DMS79 (cell line): ENCODE results near the gene SPDYE17.
"Not testable (repeated sequence)": the region's sequence is repeated elsewhere in the genome, so short reads cannot be mapped to it uniquely, and the experiment has no call there.

Experiments
- DNase-seq: peaks from one replicate; lab custom pipeline; 2025; lab: John Stamatoyannopoulos, UW

The SPDYE17 gene

DNA sequence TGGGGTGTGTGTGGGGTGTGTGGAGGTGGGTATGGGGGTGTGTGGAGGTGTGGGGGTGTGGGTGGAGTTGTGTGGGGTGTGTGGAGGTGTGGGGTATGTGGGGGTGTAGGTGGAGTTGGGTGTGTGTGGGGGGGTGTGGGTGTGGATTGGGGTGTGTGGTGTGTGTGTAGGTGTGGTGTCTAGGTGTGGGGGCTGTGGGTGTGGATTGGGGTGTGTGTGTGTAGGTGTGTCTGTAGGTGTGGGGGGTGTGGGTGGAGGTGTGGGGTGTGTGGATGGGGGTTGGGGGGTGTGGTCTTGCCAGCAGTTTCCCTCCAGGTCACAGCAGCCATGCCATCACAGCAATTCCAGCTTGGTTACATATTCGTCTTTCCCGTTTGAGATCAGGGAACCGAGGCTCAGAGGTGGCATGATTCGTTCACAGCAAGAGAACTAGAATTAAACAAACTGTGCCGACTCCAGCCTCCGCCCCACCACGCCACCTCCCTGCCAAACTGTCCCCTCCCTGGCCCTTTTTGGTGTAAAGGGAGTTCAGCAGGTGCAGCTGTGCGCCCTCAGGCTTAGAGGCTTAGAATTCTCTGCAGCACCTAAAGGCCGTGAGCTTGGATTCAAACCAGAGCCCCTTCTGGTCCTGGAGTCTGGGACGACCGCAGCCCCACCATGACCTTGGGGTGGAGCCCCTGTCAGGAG lies 33.3 kb downstream of the SPDYE17 start:
- DNase-seq = not testable (repeated sequence)

DNA sequence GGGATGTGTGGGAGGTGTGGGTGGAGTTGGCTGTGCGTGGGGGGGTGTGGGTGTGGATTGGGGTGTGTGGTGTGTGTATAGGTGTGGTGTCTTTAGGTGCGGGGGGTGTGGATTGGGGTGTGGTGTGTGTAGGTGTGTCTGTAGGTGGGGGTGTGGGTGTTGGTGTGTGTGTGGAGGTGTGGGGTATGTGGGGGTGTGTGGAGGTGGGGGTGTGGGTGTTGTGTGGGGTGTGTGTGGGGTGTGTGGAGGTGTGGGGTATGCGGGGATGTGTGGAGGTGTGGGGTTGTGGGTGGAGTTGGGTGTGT lies 33.9 kb downstream of the SPDYE17 start:
- no peak for DNase-seq

DNA sequence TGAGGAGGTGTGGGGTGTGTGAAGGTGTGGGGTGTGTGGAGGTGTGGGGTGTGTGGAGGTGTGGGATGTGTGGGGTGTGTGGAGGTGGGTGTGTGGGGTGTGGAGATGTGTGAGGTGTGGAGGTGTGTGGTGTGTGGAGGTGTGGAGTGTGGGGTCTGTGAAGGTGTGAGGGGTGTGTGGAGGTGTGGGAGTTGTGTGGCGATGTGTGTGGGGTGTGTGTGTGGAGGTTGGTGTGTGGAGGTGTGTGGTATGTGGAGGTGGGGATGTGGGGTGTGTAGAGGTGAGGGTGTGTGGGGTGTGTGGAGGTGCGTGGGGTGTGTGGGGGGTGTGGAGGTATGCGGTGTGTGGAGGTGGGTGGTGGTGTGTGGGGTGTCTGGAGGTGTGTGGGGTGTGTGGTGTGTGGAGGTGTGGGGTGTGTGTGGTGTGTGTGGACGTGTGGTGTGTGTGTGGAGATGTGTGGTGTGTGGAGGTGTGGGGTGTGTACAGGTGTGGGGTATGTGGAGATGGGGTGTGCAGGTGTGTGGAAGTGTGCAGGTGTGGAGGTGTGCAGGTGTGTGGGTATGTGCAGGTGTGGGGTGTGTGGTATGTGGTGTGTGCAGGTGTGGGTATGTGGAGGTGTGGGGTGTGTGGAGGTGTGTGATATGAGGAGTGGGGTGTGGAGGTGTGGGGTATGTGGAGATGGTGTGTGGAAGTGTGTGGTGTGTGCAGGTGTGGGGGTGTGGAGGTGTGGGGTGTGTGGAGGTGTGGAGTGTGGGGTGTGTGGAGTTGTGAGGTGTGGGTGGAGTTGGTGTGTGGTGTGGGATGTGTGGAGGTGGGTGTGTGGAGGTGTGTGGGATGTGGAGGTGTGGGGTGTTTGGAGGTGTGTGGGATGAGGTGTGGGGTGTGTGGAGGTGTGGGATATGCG lies 34.5 kb downstream of the SPDYE17 start:
- DNase-seq = no peak

DNA sequence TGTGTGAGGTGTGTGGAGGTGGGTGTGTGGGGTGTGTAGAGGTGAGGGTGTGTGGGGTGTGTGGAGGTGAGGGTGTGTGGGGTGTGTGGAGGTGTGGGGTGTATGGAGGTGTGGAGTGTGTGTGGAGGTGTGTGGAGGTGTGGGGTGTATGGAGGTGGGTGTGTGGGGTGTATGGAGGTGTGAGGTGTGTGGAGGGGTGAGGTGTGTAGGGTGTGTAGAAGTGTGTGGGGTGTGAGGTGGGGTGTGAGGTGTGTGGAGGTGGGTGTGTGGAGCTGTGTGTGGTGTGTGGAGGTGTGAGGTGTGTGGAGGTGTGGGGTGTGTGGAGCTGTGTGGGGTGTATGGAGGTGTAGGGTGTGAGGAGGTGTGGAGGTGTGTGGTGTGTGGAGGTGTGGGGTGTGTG lies 35.2 kb downstream of the SPDYE17 start:
- DNase-seq = not testable (repeated sequence)

DNA sequence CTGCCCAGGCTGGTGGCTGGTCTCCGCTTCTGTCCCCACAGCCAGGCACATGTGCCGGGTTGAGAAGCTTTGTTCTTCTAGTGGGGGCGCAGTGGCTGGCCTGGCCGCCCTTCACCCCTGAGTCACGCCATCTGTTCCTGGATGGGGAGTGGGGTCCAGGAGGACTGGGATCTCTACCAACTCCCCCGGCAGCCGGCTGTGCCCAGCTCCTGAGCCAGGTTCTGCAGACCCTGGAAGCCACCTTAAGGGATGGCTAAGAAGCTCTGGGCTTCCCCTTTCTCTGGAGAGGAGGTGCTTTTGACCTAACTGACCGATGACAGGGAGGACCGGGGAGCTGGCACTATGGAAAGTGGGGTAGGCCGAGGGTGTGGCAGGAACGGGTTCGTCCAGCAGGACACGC lies 37.9 kb downstream of the SPDYE17 start:
- DNase-seq = not testable (repeated sequence)

DNA sequence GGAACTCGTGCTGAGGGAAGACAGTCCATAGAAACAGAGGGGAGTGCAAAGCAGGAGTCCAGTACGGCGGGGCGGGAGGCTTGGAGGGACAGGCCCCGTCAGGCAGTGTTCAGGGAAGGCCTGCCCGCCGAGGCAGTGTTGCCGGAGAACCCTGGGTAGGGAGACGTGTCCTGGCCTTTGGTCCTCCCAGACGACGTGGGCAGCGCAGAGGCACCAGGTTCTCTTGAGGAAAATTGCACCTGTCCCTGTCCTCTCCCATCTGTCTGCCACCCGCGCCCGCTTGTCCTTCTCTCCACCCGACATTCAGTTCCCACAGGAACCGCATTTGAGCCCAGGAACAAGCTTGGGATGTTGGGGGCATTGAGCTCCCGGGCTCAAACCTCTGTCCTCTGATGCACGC lies 38.3 kb downstream of the SPDYE17 start:
- DNase-seq = not testable (repeated sequence)

DNA sequence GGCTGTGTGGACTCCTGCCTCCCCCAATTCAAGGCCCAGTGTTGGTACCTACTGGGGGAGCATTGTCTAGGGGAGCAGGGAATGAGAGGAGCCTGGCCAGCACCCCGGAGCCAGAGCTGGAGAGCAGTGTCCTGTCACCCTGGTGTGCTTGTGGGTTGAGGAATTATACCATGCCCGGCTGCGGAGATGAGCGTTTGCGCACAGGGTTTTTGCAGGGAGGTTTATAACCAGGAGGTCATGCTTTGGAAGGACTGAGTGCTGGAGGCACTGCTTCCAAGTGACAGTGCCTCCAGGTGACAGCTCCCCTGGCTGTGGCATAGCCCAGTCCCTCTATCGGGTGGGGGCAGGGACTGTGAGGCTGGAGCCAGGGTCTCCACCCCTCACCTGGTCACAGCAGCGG lies 39.3 kb downstream of the SPDYE17 start:
- DNase-seq = not testable (repeated sequence)

DNA sequence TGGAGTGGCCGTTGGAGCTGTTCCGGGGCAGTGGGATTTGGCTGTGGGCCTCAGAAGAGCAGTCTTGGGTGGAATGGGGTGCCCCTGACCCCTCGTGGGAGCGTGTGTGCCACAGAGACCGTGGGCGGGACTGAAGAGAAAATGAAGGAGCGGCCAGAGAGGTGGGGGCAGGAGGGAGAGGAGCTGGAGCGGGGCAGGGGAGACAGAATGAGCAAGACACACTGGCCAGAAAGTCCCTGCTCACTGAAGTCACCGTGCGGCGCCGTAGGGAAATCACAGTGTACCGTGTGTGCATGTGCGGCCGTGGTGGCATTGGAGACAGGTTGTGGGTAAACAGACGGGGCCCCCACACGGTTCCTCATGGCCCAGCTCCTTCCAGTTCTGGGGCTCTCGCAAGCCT lies 40.0 kb downstream of the SPDYE17 start:
- DNase-seq = not testable (repeated sequence)

DNA sequence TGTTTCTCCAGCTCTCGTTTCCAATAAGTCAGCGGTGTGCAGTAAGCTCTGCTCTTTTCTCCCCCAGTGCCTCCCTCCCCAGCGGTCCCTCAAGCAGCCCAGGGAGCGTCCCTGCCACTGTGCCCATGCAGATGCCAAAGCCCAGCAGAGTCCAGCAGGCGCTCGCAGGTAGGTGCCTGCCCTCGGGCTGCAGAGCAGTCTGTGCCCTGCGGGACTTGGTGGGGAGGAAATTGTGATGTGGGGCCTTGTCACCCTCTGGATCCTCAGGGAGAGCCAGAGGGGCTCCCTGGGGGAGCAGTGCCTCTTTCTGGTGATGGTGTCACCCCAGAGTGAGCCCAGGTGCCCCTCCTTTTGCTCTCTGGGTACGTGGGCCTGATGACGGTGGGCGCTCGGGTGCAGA lies 42.0 kb downstream of the SPDYE17 start:
- DNase-seq = not testable (repeated sequence)

DNA sequence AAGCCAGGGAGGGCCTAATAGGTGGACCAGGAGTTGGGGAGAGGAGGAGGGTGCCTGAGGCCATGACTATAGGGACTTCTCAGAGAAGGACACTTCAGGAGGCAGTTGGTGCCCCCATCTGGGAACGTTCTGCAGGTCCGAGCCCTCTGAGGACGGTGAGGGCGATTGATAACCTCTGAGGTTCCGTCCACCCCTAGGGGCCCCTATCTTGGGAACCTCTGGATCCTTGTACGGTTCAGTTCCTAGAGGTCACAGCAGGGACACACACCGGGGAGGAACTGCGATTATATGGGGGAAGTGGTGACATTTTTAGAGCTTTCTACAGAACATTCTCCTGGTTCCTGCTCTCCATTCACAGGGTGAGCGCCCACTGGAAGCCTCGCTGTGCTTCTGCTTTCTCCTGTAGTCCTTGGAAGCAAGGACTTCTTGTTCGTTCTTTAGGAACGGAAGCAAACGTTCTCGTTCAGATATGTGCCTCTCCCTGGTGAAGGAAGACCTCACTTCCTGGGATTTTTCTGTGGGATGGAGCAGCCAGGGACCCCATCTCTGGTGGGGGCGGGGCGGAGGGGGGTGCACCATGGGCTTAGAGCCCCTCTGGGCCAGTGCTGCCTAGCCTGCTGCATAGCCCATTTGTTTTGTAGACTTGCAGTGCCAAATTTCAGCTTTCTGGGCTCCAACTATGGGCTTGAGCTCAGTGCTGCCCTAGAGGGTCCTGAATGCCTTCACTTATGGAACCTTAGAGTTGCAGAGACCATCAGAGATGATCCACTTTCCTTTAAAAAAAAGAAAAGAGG lies 46.0 kb downstream of the SPDYE17 start:
- DNase-seq = not testable (repeated sequence)

DNA sequence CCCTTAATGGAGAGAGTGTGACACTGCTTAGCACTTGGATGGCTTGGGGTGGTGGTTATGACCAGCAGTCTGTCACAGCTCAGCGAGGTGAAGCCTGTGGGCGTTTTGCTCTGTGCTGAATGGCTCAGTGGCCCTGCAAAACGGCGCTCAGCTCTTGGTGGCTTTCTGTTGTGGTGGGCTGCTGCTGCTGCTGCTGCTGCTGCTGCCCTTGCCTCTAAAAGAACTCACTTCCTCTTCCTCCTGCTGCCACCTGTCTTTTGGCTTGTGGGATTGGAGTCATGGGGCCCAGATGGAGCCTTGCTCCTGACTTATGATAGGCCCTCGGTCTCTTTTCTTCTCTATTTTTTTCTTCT lies 47.4 kb downstream of the SPDYE17 start:
- DNase-seq = not testable (repeated sequence)

DNA sequence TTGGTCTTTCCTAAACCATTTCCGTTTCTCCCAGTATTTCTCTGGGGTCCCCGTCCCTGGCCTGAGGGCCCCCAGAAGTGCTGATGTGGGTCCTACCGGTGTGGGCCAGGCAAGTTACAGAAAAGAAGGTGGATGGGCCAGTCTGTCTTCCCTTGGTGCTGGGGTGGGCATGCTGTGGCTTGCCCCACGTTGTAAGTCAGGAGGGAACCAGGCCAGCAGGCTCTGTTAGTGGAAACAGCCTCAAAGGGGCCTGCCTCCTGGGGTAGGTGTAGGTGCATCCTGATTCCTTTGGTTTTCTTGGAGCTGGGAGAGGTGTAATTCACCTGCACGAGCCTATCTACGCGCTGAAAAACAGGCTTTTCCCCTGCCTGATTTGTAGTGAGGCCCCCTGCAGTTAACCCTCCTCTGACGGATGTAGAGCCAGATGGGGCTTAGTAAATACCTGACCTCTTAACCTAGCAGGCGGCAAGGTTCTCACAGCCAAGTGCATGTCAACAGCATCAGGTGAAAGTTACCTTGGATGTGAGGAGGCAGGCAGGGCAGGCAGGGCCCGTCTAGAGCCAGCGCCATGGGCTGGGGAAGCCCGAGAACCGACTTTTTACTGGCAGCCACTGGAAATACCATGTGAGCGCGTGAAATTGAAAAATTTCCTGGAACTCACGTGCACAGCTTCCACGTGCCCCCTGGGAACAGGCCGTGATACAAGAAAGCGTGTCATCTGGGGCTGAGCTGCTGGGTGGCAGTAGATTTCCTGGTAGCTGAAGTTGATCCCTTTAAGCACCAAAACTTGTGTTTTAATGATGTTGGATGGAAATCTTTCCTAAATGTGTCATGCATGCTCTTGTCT lies 48.0 kb downstream of the SPDYE17 start:
- not testable (repeated sequence) for DNase-seq

DNA sequence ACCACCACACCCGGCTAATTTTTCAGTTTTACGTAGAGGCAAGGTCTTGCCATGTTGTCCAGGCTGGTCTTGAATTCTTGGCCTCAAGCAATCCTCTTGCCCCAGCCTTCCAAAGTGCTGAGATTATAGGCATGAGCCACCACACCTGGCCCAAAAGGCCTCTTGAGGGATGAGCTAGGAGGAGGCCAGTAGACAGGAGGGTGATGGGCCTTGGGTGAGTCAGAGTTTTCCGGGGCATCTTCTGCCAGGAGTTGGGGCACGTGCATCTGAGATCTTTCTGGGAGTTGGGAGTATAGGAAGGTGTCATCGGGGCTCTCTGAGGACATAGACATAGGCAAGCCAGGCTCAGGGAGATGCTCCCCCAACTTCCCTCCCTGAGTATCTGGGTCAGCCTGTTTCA lies 48.8 kb downstream of the SPDYE17 start:
- DNase-seq = not testable (repeated sequence)

DNA sequence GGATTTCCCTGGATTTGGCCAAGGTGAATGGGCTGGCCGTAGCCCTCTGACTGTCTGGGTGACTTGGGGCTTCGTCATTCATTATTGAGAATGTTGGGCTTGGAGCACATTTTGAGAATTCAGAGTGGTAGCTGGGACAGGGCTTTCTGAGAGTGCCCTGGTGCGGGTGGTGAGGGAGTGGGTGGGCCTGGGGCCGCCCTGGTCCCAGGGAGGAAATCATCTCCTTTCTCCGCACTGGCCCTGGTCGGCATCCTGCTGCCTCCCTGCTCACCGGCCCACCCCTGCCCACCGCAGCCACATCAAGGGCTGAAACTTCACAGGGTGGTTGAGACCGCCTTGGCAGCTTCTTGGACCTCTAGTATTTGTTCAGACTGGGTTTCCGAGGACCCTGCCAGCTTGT lies 49.7 kb downstream of the SPDYE17 start:
- DNase-seq = not testable (repeated sequence)

DNA sequence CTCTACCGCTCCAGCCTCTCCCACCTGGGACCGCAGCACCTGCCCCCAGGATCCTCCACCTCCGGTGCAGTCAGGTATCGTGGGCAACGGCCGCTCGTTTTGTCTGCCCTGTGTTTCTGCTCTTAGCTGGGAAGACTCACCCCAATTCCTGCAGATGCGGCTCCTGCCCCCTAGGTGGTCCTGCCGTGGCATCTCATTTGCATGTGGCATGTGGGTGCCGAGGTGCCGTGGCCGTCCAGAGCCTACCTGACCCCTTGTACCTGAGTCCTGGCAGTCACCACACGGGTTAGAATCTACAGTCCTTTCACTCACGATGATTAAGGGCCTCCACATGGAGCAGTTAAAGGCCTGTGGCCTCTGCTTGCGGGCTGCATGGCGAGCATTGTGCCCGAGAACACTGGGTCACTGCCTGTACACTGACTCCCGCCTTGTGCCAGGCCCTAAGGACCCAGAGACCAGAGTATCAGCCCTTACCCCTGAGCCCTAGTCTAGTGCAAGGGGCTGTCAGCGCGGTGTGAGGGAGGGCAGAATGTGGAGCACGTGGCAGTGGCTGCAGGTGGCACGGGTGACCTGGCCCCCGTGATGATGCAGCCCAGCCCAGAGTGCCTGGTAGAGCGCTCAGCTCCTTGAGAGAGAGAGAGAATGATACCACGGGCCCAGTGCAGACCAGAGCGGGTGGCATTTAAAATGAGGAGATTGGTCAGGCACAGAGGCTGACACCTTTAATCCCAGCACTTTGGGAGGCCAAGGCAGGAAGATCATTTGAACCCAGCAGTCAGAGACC lies 50.8 kb downstream of the SPDYE17 start:
- DNase-seq = not testable (repeated sequence)

DNA sequence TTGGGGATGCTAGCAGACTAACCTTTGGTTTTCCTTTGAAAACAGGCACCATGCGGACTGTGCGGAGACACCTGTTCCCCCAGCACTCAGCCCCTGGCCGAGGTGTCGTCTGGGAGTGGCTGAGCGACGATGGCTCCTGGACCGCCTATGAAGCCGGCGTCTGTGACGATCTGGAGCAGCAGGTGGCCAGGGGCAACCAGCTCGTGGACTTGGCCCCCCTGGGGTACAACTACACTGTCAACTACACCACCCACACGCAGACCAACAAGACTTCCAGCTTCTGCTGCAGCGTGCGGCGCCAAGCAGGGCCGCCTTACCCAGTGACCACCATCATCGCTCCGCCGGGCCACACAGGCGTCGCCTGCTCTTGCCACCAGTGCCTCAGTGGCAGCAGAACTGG lies 51.6 kb downstream of the SPDYE17 start:
- DNase-seq = not testable (repeated sequence)

DNA sequence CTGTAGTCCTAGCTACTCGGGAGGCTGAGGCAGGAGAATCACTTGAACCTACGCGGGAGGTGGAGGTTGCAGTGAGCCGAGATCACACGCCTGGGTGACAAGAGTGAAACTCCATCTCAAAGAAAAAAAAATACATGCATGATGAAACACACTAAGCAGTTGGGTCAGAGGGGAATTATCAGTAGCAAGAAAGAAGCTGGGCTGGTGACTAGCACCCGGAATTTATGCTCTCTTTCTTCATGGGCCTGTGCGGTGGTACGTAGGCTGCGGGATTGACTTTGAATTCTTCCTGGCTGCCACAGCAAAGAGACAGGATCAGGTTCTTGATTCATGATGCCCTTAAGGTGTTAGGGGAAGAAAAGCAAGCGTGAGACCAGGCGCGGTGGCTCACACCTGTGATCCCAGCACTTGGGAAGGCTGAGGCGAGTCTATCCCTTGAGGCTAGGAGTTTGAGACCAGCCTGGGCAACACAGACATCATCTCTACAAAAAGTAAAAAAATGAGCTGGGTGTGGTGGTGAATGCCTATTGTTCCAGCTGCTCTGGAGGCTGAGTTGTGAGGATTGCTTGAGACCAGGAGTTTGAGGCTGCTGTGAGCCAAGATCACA lies 54.3 kb downstream of the SPDYE17 start:
- DNase-seq = not testable (repeated sequence)

DNA sequence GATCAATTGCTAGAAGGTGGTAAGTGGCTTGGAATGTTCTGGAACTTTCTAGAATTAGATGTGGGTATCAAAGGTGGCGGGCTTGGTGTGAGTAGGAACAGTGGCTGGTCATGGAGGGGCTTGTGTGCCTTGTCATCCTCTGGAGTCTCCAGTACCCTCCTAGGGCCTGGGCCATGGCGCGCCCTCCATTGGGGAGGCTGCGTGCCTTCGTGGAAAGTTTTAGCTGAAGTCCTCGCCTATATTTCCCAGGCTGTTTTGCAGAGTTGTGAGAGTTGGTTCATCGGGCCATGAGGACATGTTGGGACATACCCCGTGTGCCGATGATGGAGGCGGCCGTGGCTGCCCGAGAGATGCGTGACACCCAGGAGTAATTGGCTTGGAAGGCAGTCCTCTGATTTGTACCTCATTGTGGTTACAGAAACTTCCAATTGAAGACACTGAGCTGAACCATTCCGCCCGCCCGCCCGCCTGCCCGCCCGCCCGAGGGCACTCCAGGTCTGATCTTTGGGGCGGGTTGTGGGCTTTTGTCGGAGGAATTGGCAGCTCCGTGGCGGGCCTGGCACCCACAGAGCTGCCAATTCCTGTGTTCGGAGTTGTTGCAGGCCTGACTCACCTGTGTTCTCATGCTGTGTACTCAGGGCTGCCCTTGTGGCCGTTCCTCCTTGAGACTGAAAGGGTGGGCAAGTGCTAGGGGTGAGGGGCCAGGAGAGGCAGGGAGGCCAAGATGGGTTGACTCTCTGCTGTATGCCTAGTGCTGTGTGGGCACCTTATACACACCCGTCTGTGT lies 57.2 kb downstream of the SPDYE17 start:
- DNase-seq = not testable (repeated sequence)

DNA sequence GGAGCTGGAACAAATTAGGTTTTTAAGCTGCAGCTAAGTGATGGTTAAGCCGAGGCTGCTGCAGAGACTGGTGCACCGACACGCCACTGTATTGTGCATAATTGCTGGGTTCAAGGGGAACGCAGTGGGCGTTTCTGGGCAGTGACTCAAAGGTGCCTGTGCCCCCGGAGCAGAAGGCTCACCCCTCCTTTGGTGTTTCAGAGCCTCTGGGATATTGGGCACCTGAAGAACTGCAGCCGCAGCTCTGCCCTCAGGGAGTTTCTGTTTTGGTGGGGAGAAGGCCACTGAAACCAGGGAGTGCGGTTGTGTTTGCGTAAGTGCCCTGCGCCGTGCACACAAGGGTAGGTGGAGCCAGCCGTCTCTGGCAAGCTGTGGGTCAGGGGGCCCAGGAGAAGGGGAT lies 57.8 kb downstream of the SPDYE17 start:
- not testable (repeated sequence) for DNase-seq

DNA sequence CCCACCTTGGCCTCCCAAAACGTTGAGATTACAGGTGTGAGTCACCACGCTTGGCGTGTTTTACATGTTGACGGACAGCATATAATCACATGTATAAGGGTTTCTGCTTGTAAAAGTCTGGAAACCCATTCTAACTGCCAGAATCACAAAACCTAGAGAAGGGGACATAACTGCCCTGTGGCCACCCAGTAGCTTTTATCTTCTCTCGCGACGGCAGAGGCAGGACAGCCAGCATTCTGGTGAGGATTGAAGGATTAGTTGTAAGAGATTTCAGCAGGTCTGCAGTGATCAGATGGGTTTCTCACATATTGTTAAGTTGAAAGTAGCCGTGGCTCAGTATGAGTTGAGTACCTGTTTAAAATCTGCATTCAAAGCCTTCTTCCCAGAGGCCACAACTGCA lies 59.8 kb downstream of the SPDYE17 start:
- DNase-seq = not testable (repeated sequence)
